GM06990 (cell line): ENCODE results near the gene CUL3.
A peak's percentile ranks its signal among the peaks of the same experiment; 100 is the strongest.

Experiments used
- DNase-seq: peaks from one replicate; pipeline ENCODE4 v3.0.0-alpha.2; 2011; ENCODE audit not compliant: insufficient read length; ENCODE audit errors: extremely low read depth
- H3K27me3 ChIP-seq: replicated peaks from 2 replicates; pipeline ENCODE4 v1.6.0; 2011; ENCODE audit warnings: low read length; ENCODE audit not compliant: control insufficient read depth, insufficient read depth
- H3K36me3 ChIP-seq: 2 replicates; pipeline ENCODE4 v1.5.1; 2011; ENCODE audit warnings: low read length; ENCODE audit not compliant: control insufficient read depth, insufficient read depth
- H3K4me3 ChIP-seq: replicated peaks from 2 replicates; pipeline ENCODE4 v1.5.1; 2011; ENCODE audit warnings: low read depth, mild to moderate bottlenecking, control low read depth, low read length
- TF ChIP-seq, protein P1 (sequence below): IDR thresholded peaks from 2 replicates; pipeline ENCODE4 v1.5.1; 2011; ENCODE audit warnings: low read length, control low read depth, mild to moderate bottlenecking, inconsistent platforms; ENCODE audit not compliant: insufficient read depth, poor library complexity, severe bottlenecking

Gene CUL3

DNA sequence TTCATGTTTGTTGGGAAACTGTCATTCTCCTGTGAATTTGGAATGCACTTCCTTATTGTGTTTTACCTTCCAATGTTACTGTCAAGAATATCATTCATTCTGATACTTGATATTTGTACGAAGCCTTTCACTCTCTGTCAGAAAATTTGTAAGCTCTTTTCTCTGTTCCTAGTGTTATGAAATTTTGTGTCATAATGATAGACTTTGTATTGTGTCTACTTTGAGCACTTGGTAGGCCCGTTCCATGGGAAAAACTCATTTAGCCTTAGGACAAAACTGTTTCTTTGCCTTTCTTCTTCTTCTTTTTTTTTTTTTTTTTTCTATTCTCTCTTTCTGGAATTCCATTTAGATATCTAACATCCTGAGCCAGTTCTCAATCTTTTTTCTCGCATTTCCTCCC, 131.3 kb downstream of the CUL3 start:
- DNase-seq = no peak
- Histone ChIP-seq H3K4me3 (no peak overlapping the region), H3K36me3 (no peaks in the 10 kb centered on the region), H3K27me3 (no peaks in the 10 kb centered on the region)
- TF ChIP-seq, protein P1, sequence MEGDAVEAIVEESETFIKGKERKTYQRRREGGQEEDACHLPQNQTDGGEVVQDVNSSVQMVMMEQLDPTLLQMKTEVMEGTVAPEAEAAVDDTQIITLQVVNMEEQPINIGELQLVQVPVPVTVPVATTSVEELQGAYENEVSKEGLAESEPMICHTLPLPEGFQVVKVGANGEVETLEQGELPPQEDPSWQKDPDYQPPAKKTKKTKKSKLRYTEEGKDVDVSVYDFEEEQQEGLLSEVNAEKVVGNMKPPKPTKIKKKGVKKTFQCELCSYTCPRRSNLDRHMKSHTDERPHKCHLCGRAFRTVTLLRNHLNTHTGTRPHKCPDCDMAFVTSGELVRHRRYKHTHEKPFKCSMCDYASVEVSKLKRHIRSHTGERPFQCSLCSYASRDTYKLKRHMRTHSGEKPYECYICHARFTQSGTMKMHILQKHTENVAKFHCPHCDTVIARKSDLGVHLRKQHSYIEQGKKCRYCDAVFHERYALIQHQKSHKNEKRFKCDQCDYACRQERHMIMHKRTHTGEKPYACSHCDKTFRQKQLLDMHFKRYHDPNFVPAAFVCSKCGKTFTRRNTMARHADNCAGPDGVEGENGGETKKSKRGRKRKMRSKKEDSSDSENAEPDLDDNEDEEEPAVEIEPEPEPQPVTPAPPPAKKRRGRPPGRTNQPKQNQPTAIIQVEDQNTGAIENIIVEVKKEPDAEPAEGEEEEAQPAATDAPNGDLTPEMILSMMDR = no peak

DNA sequence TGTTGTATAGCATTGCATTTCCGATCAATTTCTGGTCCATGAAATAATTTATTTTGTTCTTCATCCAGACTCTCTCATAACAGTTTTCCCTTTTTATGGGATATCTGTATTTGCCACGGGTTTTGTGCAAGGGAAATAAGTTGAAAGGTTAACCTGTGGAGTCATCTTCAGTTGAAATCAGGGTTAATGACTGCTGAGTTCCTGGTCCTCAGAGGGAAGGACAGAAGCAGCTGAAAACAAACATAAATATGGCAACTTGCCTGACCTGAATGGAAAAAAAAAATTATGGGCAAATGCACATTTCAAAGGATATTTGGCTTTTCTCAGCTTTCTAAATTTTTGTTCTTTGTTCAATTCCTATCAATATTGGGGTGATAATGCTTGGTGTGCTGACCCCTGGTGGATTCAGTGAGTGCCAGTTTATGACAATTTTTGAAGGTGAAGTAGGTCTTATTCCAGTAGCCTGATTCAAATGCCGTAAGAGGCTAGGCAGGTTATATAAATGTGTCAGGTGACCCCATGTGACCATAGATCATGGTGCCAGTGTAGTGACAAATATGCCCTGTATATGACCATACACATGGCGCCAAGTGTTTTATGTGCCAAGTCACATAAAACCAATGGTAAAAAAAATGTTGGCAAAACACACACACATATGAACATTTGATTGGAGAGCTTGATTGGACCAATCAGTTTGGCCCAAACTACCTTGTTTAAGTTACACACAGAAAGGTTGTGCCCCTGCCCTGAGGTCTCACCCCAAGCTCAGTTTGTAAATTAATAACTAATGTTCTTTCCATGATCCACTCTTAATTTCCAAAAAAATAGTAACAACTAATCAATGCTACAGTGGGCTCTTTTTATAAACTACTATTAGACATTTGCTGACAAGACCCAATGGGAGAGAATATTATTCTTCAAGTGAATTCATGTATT, 135.7 kb downstream of the CUL3 start:
- no peak for DNase-seq
- Histone ChIP-seq H3K36me3 (no peaks in the 10 kb centered on the region), H3K27me3 (no peaks in the 10 kb centered on the region), H3K4me3 (no peak overlapping the region)
- TF ChIP-seq, protein P1 = peak; percentile 67

DNA sequence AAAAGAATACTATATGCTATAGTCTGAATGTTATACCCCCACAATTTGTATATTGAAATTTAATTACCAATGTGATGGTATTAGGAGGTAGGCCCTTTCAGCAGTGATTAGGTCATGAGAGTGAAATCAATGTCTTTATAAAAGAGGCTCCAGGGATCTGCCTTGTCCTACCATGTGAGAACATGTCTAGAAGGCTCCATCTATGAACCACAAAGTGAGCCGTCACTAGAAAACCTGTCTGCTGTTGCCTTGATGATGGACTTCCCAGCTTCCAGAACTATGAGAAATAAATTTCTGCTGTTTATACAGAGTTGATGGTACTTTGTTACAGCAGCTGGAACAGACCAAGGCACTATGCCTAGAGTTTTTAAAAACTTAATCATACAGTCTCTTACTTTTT, 136.9 kb downstream of the CUL3 start:
- no peak overlapping the region for H3K4me3 ChIP-seq
- DNase-seq = no peak
- H3K36me3 ChIP-seq = no peaks in the 10 kb centered on the region
- H3K27me3 ChIP-seq = no peaks in the 10 kb centered on the region
- TF ChIP-seq, protein P1 = no peak

DNA sequence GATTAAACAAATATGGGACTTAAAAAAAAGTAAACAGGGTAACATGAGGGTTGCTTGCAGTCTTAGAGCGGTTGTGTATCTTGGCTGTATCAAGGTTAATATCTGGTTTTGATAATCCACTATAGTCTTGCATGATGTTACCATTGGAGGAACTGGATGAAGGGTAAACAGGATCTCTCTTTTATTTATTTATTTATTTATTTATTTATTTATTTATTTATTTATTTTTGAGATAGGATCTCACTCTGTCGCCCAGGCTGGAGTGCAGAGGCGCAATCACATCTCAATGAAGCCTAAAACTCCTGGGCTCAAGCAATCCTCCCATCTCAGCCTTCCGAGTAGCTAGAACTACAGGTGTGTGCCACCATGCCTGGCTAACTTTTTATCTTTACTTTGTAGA, 140.4 kb downstream of the CUL3 start:
- Histone ChIP-seq H3K36me3 (no peaks in the 10 kb centered on the region), H3K27me3 (no peaks in the 10 kb centered on the region; the same call in 1 of the 2 replicates), H3K4me3 (no peak overlapping the region)
- no peak for DNase-seq
- TF ChIP-seq, protein P1 = no peak

DNA sequence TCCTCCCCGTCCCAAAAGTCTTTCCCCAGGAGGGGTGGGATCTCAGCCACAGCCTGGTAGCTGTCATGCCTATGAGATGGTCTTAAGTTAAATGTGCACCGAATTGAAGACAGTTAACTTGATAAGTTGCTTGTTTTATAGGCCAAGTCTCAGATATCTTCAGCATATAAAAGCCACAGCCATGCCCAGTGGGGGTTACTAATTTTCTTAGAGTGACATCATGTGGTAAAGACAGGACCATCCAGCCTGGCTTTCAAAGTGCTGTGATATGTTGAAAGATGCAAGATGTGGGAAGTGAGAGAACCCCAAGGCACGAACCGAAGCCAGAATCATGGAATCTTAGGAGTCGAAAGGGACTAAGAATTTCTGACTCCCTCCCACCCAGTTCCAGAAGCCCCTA, 141.1 kb downstream of the CUL3 start:
- TF ChIP-seq, protein P1 = no peak
- DNase-seq = no peak
- H3K36me3 ChIP-seq = no peaks in the 10 kb centered on the region

More for the DNA sequence above, 141.1 kb downstream of the CUL3 start:
- H3K4me3 ChIP-seq = no peak overlapping the region
- H3K27me3 ChIP-seq = no peaks in the 10 kb centered on the region; the same call in 1 of the 2 replicates
